Calu3 (cell line): ENCODE data around the gene RBM8A. TPM values are rescaled to one million over a fixed set of nuclear protein-coding genes. Genes with fewer than 3 reads are reported as not detected.

Source experiments
- BruUV-seq: library from RNA; stranded (reverse); fragments of 400-500 nt; replicated peaks from 2 replicates; lab custom pipeline; 2021; lab: Mats Ljungman, UMichigan
- CTCF ChIA-PET: fragments of 300-600 bp; sonication (Branson Sonifier 250); formaldehyde crosslinking; loops from one replicate; lab custom pipeline; 2022; ENCODE audit warnings: antibody characterized with exemption; lab: Charles Lee
- DNase-seq: peaks from one replicate; pipeline ENCODE4 v3.0.0; 2022
- H3K27ac Mint-ChIP-seq: one replicate; pipeline ENCODE4 v1.8.0; 2022; ENCODE audit warnings: mixed read lengths; ENCODE audit not compliant: unreplicated experiment
- H3K27me3 Mint-ChIP-seq: one replicate; pipeline ENCODE4 v1.8.0; 2022; ENCODE audit warnings: mixed read lengths; ENCODE audit not compliant: unreplicated experiment
- H3K36me3 Mint-ChIP-seq: one replicate; pipeline ENCODE4 v1.8.0; 2022; ENCODE audit warnings: mild to moderate bottlenecking, moderate library complexity, mixed read lengths; ENCODE audit not compliant: insufficient read depth, unreplicated experiment
- H3K4me1 Mint-ChIP-seq: one replicate; pipeline ENCODE4 v1.8.0; 2022; ENCODE audit warnings: mild to moderate bottlenecking, low read depth, mixed read lengths; ENCODE audit not compliant: unreplicated experiment
- H3K4me3 Mint-ChIP-seq: one replicate; pipeline ENCODE4 v1.8.0; 2022; ENCODE audit warnings: mild to moderate bottlenecking, low read depth, moderate library complexity, mixed read lengths; ENCODE audit not compliant: unreplicated experiment
- H3K9me3 Mint-ChIP-seq: one replicate; pipeline ENCODE4 v1.8.0; 2022; ENCODE audit warnings: low read depth, mixed read lengths; ENCODE audit not compliant: unreplicated experiment
- intact Hi-C: fragments of 100-400 bp; cut with micrococcal nuclease; formaldehyde crosslinking; loops from one replicate; pipeline ENCODE4 v1.10.0; 2022; ENCODE audit not compliant: unreplicated experiment
- total RNA-seq: library from RNA; stranded (reverse); gene quantifications from 2 replicates; pipeline ENCODE4 v1.2.3, GENCODE V29; 2022
- TF ChIP-seq, protein P1 (sequence below): fragments of 200-600 bp; IDR thresholded peaks from one replicate; pipeline ENCODE4 v1.8.0; 2022; ENCODE audit warnings: antibody characterized with exemption; ENCODE audit not compliant: unreplicated experiment

Gene RBM8A
- total RNA-seq, 1 experiment from 2014 or later, result 177 TPM

GRCh38 chr1:145960468-145961108 lies 33.3 kb upstream of the RBM8A start:
- peaks cover 41% of the 10 kb centered on the region for H3K36me3 Mint-ChIP-seq
- peaks cover 79% of the 10 kb centered on the region for H3K27me3 Mint-ChIP-seq
- intact Hi-C loops, result no loop called here
- CTCF ChIA-PET, result no interaction called here
- BruUV-seq, result no TSS peak
- peak overlapping the region; percentile 75 for H3K4me3 Mint-ChIP-seq
- H3K27ac Mint-ChIP-seq, result no peak overlapping the region
- H3K4me1 Mint-ChIP-seq, result peaks cover 68% of the 10 kb centered on the region
- peak; percentile 63 for DNase-seq
- no peaks in the 10 kb centered on the region for H3K9me3 Mint-ChIP-seq
- TF ChIP-seq, protein P1, sequence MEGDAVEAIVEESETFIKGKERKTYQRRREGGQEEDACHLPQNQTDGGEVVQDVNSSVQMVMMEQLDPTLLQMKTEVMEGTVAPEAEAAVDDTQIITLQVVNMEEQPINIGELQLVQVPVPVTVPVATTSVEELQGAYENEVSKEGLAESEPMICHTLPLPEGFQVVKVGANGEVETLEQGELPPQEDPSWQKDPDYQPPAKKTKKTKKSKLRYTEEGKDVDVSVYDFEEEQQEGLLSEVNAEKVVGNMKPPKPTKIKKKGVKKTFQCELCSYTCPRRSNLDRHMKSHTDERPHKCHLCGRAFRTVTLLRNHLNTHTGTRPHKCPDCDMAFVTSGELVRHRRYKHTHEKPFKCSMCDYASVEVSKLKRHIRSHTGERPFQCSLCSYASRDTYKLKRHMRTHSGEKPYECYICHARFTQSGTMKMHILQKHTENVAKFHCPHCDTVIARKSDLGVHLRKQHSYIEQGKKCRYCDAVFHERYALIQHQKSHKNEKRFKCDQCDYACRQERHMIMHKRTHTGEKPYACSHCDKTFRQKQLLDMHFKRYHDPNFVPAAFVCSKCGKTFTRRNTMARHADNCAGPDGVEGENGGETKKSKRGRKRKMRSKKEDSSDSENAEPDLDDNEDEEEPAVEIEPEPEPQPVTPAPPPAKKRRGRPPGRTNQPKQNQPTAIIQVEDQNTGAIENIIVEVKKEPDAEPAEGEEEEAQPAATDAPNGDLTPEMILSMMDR, result no peak

GRCh38 chr1:145959957-145960467 lies 32.7 kb upstream of the RBM8A start:
- peaks cover 62% of the 10 kb centered on the region for H3K4me1 Mint-ChIP-seq
- CTCF ChIA-PET, result no interaction called here
- peak overlapping the region; percentile 75 for H3K4me3 Mint-ChIP-seq
- no peaks in the 10 kb centered on the region for H3K9me3 Mint-ChIP-seq
- TF ChIP-seq, protein P1, result no peak
- peaks cover 41% of the 10 kb centered on the region for H3K36me3 Mint-ChIP-seq
- intact Hi-C loops, result loop anchor here (2.0 kb wide), 1 partner anchor 21 kb away; no protein-coding TSS in a partner anchor
- peaks cover 84% of the 10 kb centered on the region for H3K27me3 Mint-ChIP-seq
- no peak overlapping the region for H3K27ac Mint-ChIP-seq
- DNase-seq, result no peak
- no TSS peak for BruUV-seq

DNA sequence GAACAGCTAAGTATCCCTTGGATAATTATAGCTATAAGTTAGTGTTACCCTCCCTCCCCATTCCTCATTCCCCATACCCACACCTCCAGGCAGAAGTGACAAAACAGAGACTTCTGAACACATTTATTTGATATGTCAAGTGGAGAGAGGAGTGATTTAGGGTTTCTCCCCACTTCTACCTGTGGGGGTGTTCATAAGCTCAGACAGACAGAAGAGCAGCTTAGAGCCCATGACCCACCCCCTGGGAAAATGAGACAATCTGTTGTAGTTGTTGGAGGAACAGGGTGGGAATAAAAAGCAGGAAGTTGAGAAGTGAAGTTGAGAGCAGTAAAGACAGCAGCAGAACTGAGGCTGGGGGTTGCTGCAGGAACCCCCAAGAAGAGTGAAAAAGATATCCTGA lies 32.0 kb upstream of the RBM8A start:
- no peak overlapping the region for H3K4me3 Mint-ChIP-seq
- peaks cover 34% of the 10 kb centered on the region for H3K36me3 Mint-ChIP-seq
- no peak for DNase-seq
- BruUV-seq, result no TSS peak
- CTCF ChIA-PET, result interaction anchor here (2.1 kb wide), 1 partner anchor 32 kb away, joined by 11 read pairs; the partner anchor contains the start of gene RBM8A
- intact Hi-C loops, result loop anchor here (2.0 kb wide), 1 partner anchor 21 kb away; no protein-coding TSS in a partner anchor
- no peaks in the 10 kb centered on the region for H3K9me3 Mint-ChIP-seq
- peaks cover 58% of the 10 kb centered on the region for H3K4me1 Mint-ChIP-seq
- TF ChIP-seq, protein P1, result no peak
- peaks cover 91% of the 10 kb centered on the region for H3K27me3 Mint-ChIP-seq
- H3K27ac Mint-ChIP-seq, result no peak overlapping the region

DNA sequence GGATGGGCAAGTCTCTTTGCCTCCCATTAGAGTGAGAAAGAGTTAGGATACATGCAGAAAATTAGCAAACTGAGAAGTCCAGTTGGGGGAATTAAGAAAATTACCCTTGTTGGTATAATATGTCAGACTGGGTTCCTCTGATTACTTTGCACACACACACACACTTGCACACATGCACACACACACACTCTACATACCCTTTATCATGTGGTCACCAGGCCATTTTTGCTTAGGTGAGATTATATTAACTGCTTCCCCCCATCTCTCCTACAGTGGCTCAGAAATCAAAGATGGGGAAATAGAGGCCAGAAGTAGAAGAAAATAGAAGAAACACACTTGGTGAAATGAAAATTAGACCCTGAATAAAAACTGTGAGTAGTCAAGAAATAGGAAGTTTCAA lies 31.4 kb upstream of the RBM8A start:
- intact Hi-C loops, result loop anchor here (2.0 kb wide), 1 partner anchor 20 kb away; no protein-coding TSS in a partner anchor
- Mint-ChIP-seq H3K4me3 (no peak overlapping the region), H3K36me3 (peaks cover 31% of the 10 kb centered on the region), H3K9me3 (no peaks in the 10 kb centered on the region), H3K27ac (no peak overlapping the region), H3K4me1 (peaks cover 52% of the 10 kb centered on the region), H3K27me3 (peaks cover 94% of the 10 kb centered on the region)
- CTCF ChIA-PET, result interaction anchor here (1.0 to 2.1 kb wide), 5 partner anchors 15 to 112 kb away, joined by 3 to 11 read pairs (median 3); partner anchors contain the start of gene RBM8A
- BruUV-seq, result no TSS peak
- TF ChIP-seq, protein P1, result no peak
- DNase-seq, result no peak
